Measurements from ENCODE around the gene ECSCR. TPM values are rescaled to one million over a fixed set of nuclear protein-coding genes. Genes with fewer than 3 reads are reported as not detected.

ECSCR gene
- total and polyA plus RNA-seq, 10 of the 15 experiments (the other 5 are each of a cell fraction or from before 2014, with no cell fraction given): 0.15 to 0.83 (median 0.23) TPM; not detected in 3

DNA sequence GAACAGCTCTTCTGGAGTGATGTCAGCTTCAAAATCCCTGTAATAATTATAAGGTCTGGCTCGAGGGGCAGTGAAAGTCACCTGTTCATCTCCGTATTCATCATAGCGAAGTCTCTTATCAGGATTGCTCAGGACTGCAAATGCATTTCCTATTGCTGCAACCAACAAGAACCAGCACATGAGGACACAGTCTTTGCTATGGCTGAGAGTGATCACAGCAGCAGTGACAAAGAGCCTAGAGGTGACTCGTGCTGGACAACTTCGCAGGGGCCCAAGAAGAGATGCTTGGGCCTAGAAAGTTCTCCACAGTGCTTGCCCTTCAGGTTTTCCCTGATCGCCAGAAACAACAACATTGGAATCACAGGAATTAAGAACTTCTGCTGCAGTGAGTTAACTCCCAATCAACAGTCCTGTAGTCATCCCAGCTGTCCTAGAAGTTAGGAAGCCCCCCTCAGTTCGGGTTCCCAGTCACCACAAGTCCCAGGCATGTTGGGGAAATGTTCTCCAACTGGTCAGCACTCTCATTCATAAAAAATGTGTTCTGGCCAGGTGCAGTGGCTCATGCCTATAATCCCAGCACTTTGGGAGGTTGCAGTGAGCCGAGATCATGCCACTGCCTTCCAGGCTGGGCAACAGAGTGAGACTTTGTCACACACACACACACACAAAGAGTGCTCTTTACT is 36.2 kb downstream of the ECSCR start:
- Histone ChIP-seq H3K27ac (ENCODE audit: control insufficient read depth, insufficient read depth) (no peak overlapping the region), H4K20me1 (ENCODE audit: control insufficient read depth, insufficient read depth) (no peaks in the 10 kb centered on the region), H3K36me3 (ENCODE audit: control insufficient read depth in 2 of 2, insufficient read depth in 2 of 2, low read length in 1 of 2) (peaks cover 0 to 2% of the 10 kb centered on the region in 2 experiments; a peak in 2 of 4 replicates), H3K27me3 (replicated peaks in 1 of 2; ENCODE audit: control insufficient read depth in 2 of 2, insufficient read depth in 2 of 2, low read length in 1 of 2) (no peaks in the 10 kb centered on the region), H2AFZ (ENCODE audit: control insufficient read depth, low read depth, low read length) (no peak overlapping the region), H3K79me2 (ENCODE audit: control insufficient read depth, insufficient read depth, low read length) (no peaks in the 10 kb centered on the region), H3K4me3 (no peak overlapping the region), H3K9me3 (replicated peaks; ENCODE audit: control insufficient read depth, insufficient read depth, low read length) (no peaks in the 10 kb centered on the region), H3K9ac (ENCODE audit: control insufficient read depth, insufficient read depth, low read length) (no peak overlapping the region), H3K4me2 (ENCODE audit: control insufficient read depth, insufficient read depth) (no peak overlapping the region), H3K4me1 (ENCODE audit: control insufficient read depth, insufficient read depth, low read length) (no peaks in the 10 kb centered on the region)
- ATAC-seq (no peak), DNase-seq (ENCODE audit: low read depth, low spot score) (no peak), FAIRE-seq (no peak)
- 72% methylated on average over 8 of the region's 8 CpGs for WGBS (ENCODE audit: insufficient coverage, insufficient replicate concordance, low lambda C conversion rate, missing lambda C conversion rate)
- BruUV-seq (replicated peaks): no TSS peak
- RAD21 ChIA-PET (ENCODE audit: unreplicated experiment): interaction anchor here (1.1 to 9.2 kb wide), 3 partner anchors 11 to 87 kb away, joined by 3 to 241 read pairs (median 8); no protein-coding TSS in a partner anchor
- intact Hi-C loops (cut with micrococcal nuclease; ENCODE audit: unreplicated experiment): no loop called here
- TF ChIP-seq NFYB (IDR thresholded peaks at IDR 0.05; ENCODE audit: insufficient read depth, low read depth, low read length) (no peak), HSF1 (IDR thresholded peaks at IDR 0.05; ENCODE audit: low read depth, low read length) (no peak), ZSCAN29 (IDR thresholded peaks at IDR 0.05) (no peak), ESRRA (IDR thresholded peaks at IDR 0.05; ENCODE audit: low read length) (no peak), CHD2 (IDR thresholded peaks at IDR 0.05; ENCODE audit: borderline replicate concordance, low read depth, low read length) (no peak), NKRF (conservative IDR thresholded peaks at IDR 0.05) (no peak), KDM1A (IDR thresholded peaks at IDR 0.05; ENCODE audit: borderline replicate concordance) (no peak), NR2C1 (IDR thresholded peaks at IDR 0.05) (no peak), CTCF (IDR thresholded peaks at IDR 0.05 in 2 of 3, conservative IDR thresholded peaks at IDR 0.05 in 1 of 3; ENCODE audit: control insufficient read depth in 2 of 3, extremely low read depth in 1 of 3, insufficient read depth in 1 of 3, low read depth in 3 of 3, low read length in 3 of 3) (no peak)
- CTCF ChIA-PET: interaction anchor here (0.6 to 9.5 kb wide), 6 partner anchors 8 to 339 kb away, joined by 3 to 491 read pairs (median 5); no protein-coding TSS in a partner anchor
- POLR2A ChIA-PET: interaction anchor here (0.6 to 2.4 kb wide), 2 partner anchors 40 to 87 kb away, joined by 4 to 12 read pairs; no protein-coding TSS in a partner anchor
- in situ Hi-C loops (cut with MboI): no loop called here
- SMC1A ChIA-PET (ENCODE audit: uncharacterized antibody, unreplicated experiment): interaction anchor here (1.4 to 5.3 kb wide), 4 partner anchors 11 to 202 kb away, joined by 4 to 235 read pairs (median 48); partner anchors contain the start of gene DNAJC18

All from GM12878 (cell line).